GF-D8 (cell line): ENCODE results near the gene PTPN5.
A peak's percentile ranks its signal among the peaks of the same experiment; 100 is the strongest.
"Not testable (repeated sequence)": the region's sequence is repeated elsewhere in the genome, so short reads cannot be mapped to it uniquely, and the experiment has no call there.

Source experiments
- DNase-seq: peaks from one replicate; lab custom pipeline; 2025; lab: John Stamatoyannopoulos, UW

PTPN5 gene

GRCh38 chr11:18791207-18791968 is at the start of gene PTPN5:
PTPN5 (minus strand) TSS chr11:18791798; CDS start chr11:18771958, 19,840 bp downstream.
- no peak for DNase-seq

- no peak for DNase-seq
These were observed 44.8 kb upstream of the PTPN5 start for GRCh38 chr11:18836417-18836816.

- no peak for DNase-seq
These were observed 43.3 kb upstream of the PTPN5 start for GRCh38 chr11:18834754-18835466.

- DNase-seq: not testable (repeated sequence)
These were observed 28.6 kb upstream of the PTPN5 start for GRCh38 chr11:18820160-18820559.

GRCh38 chr11:18804199-18804999 is 12.8 kb upstream of the PTPN5 start:
- no peak for DNase-seq

GRCh38 chr11:18802381-18803257 is 11.0 kb upstream of the PTPN5 start:
- peak; percentile 1 for DNase-seq

GRCh38 chr11:18798799-18799469 is 7.3 kb upstream of the PTPN5 start:
- no peak for DNase-seq

GRCh38 chr11:18794956-18795355 is 3.4 kb upstream of the PTPN5 start:
- no peak for DNase-seq

GRCh38 chr11:18792827-18793226 is 1.2 kb upstream of the PTPN5 start:
- no peak for DNase-seq

GRCh38 chr11:18791969-18792628 is 501 bp upstream of the PTPN5 start:
- no peak for DNase-seq

- no peak for DNase-seq
These were observed 753 bp downstream of the PTPN5 start for GRCh38 chr11:18790883-18791206.

GRCh38 chr11:18789942-18790341 is 1.7 kb downstream of the PTPN5 start:
- no peak for DNase-seq

- DNase-seq: no peak
These were observed 6.2 kb downstream of the PTPN5 start for GRCh38 chr11:18785411-18785810.

- no peak for DNase-seq
These were observed 10.7 kb downstream of the PTPN5 start for GRCh38 chr11:18780896-18781295.

- no peak for DNase-seq
These were observed 11.3 kb downstream of the PTPN5 start for GRCh38 chr11:18780329-18780728.

GRCh38 chr11:18778468-18778867 is 13.1 kb downstream of the PTPN5 start:
- no peak for DNase-seq

GRCh38 chr11:18776324-18776723 is 15.3 kb downstream of the PTPN5 start:
- no peak for DNase-seq

- DNase-seq: no peak
These were observed 15.9 kb downstream of the PTPN5 start for GRCh38 chr11:18775492-18776292.

- no peak for DNase-seq
These were observed 16.8 kb downstream of the PTPN5 start for GRCh38 chr11:18774801-18775200.

GRCh38 chr11:18773681-18774080 is 17.9 kb downstream of the PTPN5 start:
- DNase-seq: no peak
